ENCODE measurements around the gene CYTH2. TPM values are rescaled to one million over a fixed set of nuclear protein-coding genes. Genes with fewer than 3 reads are reported as not detected.

CYTH2 gene
- total and polyA plus RNA-seq, 9 of the 15 experiments (the other 6 are each of a cell fraction or from before 2014, with no cell fraction given) = 1.8 to 45.2 (median 23.8) TPM

DNA sequence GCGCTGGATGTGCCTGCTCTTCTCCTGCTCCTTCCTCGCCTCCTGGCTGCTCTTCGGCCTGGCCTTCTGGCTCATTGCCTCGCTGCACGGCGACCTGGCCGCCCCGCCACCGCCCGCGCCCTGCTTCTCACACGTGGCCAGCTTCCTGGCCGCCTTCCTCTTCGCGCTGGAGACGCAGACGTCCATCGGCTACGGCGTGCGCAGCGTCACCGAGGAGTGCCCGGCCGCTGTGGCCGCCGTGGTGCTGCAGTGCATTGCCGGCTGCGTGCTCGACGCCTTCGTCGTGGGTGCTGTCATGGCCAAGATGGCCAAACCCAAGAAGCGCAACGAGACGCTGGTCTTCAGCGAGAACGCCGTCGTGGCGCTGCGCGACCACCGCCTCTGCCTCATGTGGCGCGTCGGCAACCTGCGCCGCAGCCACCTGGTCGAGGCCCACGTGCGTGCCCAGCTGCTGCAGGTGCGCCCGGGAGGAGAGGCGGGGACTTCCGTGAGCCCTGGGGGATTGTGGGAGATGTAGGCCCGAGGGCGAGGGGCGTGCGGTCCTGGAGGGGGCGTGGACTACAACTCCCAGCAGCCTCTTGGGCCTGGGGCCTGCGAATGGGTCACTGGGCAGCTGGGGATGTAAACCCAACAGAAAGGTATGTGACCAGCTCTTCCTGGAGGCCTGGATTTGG, 7.0 kb upstream of the CYTH2 start (continued):
- TF ChIP-seq ZNF445 (CRISPR knock-in tag; IDR thresholded peaks at IDR 0.05; ENCODE audit: low read depth) = no peak
- TF ChIP-seq ZNF79 (CRISPR knock-in tag; IDR thresholded peaks at IDR 0.05; ENCODE audit: low read depth) = no peak
- no peak for TF ChIP-seq ZC3H4 (CRISPR knock-in tag; IDR thresholded peaks at IDR 0.05; ENCODE audit: borderline replicate concordance)
- TF ChIP-seq TGIF2 (CRISPR knock-in tag; IDR thresholded peaks at IDR 0.05) = no peak
- TF ChIP-seq, protein P1, sequence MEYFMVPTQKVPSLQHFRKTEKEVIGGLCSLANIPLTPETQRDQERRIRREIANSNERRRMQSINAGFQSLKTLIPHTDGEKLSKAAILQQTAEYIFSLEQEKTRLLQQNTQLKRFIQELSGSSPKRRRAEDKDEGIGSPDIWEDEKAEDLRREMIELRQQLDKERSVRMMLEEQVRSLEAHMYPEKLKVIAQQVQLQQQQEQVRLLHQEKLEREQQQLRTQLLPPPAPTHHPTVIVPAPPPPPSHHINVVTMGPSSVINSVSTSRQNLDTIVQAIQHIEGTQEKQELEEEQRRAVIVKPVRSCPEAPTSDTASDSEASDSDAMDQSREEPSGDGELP (CRISPR knock-in tag; IDR thresholded peaks at IDR 0.05; ENCODE audit: borderline replicate concordance) = peak; percentile 78
- no peak for TF ChIP-seq ZNF444 (CRISPR knock-in tag; IDR thresholded peaks at IDR 0.05)
- TF ChIP-seq GTF2E2 (tag; IDR thresholded peaks at IDR 0.05) = no peak
- peak; percentile 72 for TF ChIP-seq PRPF4 (IDR thresholded peaks at IDR 0.05; ENCODE audit: insufficient read depth, low read depth, low read length, poor library complexity, severe bottlenecking)
- no peak for TF ChIP-seq MTF1 (CRISPR knock-in tag; IDR thresholded peaks at IDR 0.05; ENCODE audit: borderline replicate concordance)
- TF ChIP-seq, protein P2, sequence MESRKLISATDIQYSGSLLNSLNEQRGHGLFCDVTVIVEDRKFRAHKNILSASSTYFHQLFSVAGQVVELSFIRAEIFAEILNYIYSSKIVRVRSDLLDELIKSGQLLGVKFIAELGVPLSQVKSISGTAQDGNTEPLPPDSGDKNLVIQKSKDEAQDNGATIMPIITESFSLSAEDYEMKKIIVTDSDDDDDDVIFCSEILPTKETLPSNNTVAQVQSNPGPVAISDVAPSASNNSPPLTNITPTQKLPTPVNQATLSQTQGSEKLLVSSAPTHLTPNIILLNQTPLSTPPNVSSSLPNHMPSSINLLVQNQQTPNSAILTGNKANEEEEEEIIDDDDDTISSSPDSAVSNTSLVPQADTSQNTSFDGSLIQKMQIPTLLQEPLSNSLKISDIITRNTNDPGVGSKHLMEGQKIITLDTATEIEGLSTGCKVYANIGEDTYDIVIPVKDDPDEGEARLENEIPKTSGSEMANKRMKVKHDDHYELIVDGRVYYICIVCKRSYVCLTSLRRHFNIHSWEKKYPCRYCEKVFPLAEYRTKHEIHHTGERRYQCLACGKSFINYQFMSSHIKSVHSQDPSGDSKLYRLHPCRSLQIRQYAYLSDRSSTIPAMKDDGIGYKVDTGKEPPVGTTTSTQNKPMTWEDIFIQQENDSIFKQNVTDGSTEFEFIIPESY (CRISPR knock-in tag; IDR thresholded peaks at IDR 0.05) = peak; percentile 99
- no peak for TF ChIP-seq ASH1L (IDR thresholded peaks at IDR 0.05; ENCODE audit: borderline replicate concordance, low read depth, partially characterized antibody)
- TF ChIP-seq, protein P3, sequence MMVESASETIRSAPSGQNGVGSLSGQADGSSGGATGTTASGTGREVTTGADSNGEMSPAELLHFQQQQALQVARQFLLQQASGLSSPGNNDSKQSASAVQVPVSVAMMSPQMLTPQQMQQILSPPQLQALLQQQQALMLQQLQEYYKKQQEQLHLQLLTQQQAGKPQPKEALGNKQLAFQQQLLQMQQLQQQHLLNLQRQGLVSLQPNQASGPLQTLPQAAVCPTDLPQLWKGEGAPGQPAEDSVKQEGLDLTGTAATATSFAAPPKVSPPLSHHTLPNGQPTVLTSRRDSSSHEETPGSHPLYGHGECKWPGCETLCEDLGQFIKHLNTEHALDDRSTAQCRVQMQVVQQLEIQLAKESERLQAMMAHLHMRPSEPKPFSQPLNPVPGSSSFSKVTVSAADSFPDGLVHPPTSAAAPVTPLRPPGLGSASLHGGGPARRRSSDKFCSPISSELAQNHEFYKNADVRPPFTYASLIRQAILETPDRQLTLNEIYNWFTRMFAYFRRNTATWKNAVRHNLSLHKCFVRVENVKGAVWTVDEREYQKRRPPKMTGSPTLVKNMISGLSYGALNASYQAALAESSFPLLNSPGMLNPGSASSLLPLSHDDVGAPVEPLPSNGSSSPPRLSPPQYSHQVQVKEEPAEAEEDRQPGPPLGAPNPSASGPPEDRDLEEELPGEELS (CRISPR knock-in tag; IDR thresholded peaks at IDR 0.05; ENCODE audit: borderline replicate concordance) = no peak
- no peak for TF ChIP-seq PHB (CRISPR knock-in tag; IDR thresholded peaks at IDR 0.05)
- TF ChIP-seq, protein P4, sequence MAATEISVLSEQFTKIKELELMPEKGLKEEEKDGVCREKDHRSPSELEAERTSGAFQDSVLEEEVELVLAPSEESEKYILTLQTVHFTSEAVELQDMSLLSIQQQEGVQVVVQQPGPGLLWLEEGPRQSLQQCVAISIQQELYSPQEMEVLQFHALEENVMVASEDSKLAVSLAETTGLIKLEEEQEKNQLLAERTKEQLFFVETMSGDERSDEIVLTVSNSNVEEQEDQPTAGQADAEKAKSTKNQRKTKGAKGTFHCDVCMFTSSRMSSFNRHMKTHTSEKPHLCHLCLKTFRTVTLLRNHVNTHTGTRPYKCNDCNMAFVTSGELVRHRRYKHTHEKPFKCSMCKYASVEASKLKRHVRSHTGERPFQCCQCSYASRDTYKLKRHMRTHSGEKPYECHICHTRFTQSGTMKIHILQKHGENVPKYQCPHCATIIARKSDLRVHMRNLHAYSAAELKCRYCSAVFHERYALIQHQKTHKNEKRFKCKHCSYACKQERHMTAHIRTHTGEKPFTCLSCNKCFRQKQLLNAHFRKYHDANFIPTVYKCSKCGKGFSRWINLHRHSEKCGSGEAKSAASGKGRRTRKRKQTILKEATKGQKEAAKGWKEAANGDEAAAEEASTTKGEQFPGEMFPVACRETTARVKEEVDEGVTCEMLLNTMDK (IDR thresholded peaks at IDR 0.05; ENCODE audit: borderline replicate concordance, insufficient read depth, low read depth, low read length, poor library complexity, severe bottlenecking) = no peak
- TF ChIP-seq MED1 (CRISPR knock-in tag; IDR thresholded peaks at IDR 0.05; ENCODE audit: borderline replicate concordance) = no peak
- TF ChIP-seq, protein P5, sequence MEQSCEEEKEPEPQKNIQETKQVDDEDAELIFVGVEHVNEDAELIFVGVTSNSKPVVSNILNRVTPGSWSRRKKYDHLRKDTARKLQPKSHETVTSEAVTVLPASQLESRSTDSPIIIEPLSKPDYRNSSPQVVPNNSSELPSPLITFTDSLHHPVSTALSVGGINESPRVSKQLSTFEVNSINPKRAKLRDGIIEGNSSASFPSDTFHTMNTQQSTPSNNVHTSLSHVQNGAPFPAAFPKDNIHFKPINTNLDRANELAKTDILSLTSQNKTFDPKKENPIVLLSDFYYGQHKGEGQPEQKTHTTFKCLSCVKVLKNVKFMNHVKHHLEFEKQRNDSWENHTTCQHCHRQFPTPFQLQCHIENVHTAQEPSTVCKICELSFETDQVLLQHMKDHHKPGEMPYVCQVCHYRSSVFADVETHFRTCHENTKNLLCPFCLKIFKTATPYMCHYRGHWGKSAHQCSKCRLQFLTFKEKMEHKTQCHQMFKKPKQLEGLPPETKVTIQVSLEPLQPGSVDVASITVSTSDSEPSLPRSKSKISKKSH (CRISPR knock-in tag; IDR thresholded peaks at IDR 0.05) = no peak
- TF ChIP-seq ZKSCAN8 (CRISPR knock-in tag; IDR thresholded peaks at IDR 0.05) = no peak
- TF ChIP-seq BRCA1 (IDR thresholded peaks at IDR 0.05) = no peak
- TF ChIP-seq BRCA1 (CRISPR knock-in tag; IDR thresholded peaks at IDR 0.05) = no peak

Data from K562 (cell line).